Endothelial cell of umbilical vein (primary cell): Measurements from ENCODE around the gene GBF1.

ENCODE experiments used
- EZH2 ChIP-seq: IDR thresholded peaks from 2 replicates; pipeline ENCODE4 v1.6.1; 2012; ENCODE audit warnings: borderline replicate concordance, low read depth, mild to moderate bottlenecking, moderate library complexity, low read length, inconsistent platforms; ENCODE audit not compliant: severe bottlenecking
- FOS ChIP-seq: IDR thresholded peaks from 2 replicates; pipeline ENCODE4 v1.6.1; 2011; ENCODE audit warnings: mild to moderate bottlenecking, low read length, moderate library complexity, borderline replicate concordance; ENCODE audit not compliant: insufficient read depth
- GATA2 ChIP-seq: IDR thresholded peaks from 2 replicates; pipeline ENCODE4 v1.7.0; 2011; ENCODE audit warnings: low read depth, mild to moderate bottlenecking, moderate library complexity, mixed read lengths, low read length; ENCODE audit not compliant: insufficient read length, insufficient read depth
- JUN ChIP-seq: IDR thresholded peaks from 2 replicates; pipeline ENCODE4 v1.6.1; 2011; ENCODE audit warnings: borderline replicate concordance, low read depth; ENCODE audit not compliant: insufficient read length, insufficient read depth
- POLR2A ChIP-seq: IDR thresholded peaks from 2 replicates; pipeline ENCODE4 v1.6.1; 2012; ENCODE audit warnings: low read depth, mild to moderate bottlenecking, control low read depth, low read length
- POLR2AphosphoS5 ChIP-seq: IDR thresholded peaks from 2 replicates; pipeline ENCODE4 v1.6.1; 2012; ENCODE audit warnings: low read depth, mild to moderate bottlenecking, control low read depth, low read length, moderate library complexity; ENCODE audit not compliant: insufficient read depth
- TF ChIP-seq, protein P1 (sequence below), 2 donors: IDR thresholded peaks; 1 replicate in 1 of 2; 2 replicates in 1 of 2; pipeline ENCODE4 v1.5.1; 2011; ENCODE audit warnings: low read length in 2 of 2, mild to moderate bottlenecking in 2 of 2, moderate library complexity in 2 of 2, control low read depth in 1 of 2, inconsistent platforms in 1 of 2, low read depth in 1 of 2; ENCODE audit not compliant: insufficient read depth in 1 of 2; ENCODE audit errors: extremely low read depth in 1 of 2
- TF ChIP-seq, protein P2 (sequence below): IDR thresholded peaks from 2 replicates; pipeline ENCODE4 v1.6.1; 2011; ENCODE audit not compliant: insufficient read depth, insufficient read length

DNA sequence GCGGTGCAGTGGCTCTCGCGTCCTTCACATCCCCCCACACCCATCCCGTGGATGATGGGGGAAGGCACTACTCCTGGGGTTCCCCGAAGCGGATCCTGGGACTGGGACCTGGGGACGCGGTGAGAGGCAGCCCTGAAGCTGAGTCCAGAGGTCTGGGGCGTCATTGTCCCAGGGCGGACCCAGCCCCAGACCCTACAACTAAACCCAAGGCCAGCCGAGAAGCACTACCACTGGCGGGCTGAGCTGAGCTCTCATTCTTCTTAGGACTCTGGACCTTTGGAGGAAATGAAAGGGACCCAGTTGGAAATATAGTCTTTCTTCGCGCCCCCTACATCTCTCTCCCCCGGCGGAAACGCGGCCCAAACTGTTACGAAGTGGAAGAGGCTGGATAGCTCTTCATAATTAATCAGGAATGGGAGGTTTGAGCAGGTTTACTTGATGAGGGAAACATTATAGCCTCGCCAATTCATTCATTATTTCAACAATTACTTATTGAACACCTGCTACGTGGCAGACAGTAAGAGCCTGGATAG is 174.9 kb downstream of the GBF1 start:
- TF ChIP-seq, protein P1, sequence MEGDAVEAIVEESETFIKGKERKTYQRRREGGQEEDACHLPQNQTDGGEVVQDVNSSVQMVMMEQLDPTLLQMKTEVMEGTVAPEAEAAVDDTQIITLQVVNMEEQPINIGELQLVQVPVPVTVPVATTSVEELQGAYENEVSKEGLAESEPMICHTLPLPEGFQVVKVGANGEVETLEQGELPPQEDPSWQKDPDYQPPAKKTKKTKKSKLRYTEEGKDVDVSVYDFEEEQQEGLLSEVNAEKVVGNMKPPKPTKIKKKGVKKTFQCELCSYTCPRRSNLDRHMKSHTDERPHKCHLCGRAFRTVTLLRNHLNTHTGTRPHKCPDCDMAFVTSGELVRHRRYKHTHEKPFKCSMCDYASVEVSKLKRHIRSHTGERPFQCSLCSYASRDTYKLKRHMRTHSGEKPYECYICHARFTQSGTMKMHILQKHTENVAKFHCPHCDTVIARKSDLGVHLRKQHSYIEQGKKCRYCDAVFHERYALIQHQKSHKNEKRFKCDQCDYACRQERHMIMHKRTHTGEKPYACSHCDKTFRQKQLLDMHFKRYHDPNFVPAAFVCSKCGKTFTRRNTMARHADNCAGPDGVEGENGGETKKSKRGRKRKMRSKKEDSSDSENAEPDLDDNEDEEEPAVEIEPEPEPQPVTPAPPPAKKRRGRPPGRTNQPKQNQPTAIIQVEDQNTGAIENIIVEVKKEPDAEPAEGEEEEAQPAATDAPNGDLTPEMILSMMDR (IDR thresholded peaks at IDR 0.05; ENCODE audit: extremely low read depth in 1 of 2, insufficient read depth in 1 of 2, low read depth in 1 of 2, low read length in 2 of 2), result no peak
- no peak for TF ChIP-seq GATA2
- no peak for TF ChIP-seq POLR2A
- TF ChIP-seq, protein P2, sequence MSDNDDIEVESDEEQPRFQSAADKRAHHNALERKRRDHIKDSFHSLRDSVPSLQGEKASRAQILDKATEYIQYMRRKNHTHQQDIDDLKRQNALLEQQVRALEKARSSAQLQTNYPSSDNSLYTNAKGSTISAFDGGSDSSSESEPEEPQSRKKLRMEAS, result no peak
- no peak for TF ChIP-seq EZH2
- TF ChIP-seq POLR2AphosphoS5, result no peak
- no peak for TF ChIP-seq FOS
- TF ChIP-seq JUN, result no peak
